ENCODE results near the gene APLP2.
A peak's percentile ranks its signal among the peaks of the same experiment; 100 is the strongest.

The APLP2 gene

DNA sequence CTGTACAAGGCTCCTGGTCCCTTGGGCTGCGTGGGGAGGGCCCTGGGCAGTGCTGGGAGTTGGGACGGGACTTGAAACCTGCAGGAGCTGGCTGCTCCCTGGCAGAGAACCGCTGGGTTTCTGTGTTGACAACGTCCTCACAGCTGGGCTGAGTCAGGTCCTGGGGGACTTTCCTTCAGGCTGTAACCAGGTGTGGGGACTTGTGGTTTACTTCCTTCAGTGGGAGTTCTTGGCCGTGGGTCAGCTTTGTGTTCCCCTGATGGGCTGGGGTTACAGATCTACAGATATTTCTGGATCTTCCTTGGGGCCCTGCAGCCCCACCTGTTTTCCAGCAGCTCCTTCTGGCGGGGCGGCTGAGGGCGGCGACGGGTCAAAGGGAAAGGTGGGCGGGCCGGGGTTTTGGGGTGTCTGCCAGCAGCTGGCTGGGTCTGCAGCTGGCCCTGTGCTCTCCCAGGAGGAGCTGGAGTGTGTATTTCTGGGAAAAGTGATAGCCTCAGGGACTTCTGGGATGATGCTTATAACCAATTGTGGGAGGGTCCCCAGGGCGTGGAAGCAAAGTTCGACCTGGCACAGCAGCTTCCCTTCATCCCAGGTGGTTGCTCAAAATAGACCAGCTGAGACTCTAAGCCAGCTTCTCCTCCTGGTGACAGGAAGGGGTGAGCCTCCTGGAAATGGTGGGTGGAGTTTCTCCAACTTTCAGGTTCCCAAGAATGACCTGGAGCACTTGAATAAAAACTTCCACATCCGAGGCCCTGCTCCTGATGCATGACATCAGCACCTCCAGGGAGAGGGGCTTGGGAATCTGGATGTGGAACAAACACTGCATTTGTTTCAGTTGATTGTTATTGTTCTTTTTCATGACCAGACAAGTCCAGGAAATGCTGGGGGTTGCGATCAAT is 109.0 kb downstream of the APLP2 start:
- FAIRE-seq, result no peak

GRCh38 chr11:130179396-130180306 is 110.0 kb downstream of the APLP2 start:
- no peak for FAIRE-seq

GRCh38 chr11:130180491-130180890 is 110.8 kb downstream of the APLP2 start:
- no peak for FAIRE-seq

GRCh38 chr11:130180896-130181294 is 111.2 kb downstream of the APLP2 start:
- no peak for FAIRE-seq

GRCh38 chr11:130181295-130182272 is 111.9 kb downstream of the APLP2 start:
- FAIRE-seq, result no peak

DNA sequence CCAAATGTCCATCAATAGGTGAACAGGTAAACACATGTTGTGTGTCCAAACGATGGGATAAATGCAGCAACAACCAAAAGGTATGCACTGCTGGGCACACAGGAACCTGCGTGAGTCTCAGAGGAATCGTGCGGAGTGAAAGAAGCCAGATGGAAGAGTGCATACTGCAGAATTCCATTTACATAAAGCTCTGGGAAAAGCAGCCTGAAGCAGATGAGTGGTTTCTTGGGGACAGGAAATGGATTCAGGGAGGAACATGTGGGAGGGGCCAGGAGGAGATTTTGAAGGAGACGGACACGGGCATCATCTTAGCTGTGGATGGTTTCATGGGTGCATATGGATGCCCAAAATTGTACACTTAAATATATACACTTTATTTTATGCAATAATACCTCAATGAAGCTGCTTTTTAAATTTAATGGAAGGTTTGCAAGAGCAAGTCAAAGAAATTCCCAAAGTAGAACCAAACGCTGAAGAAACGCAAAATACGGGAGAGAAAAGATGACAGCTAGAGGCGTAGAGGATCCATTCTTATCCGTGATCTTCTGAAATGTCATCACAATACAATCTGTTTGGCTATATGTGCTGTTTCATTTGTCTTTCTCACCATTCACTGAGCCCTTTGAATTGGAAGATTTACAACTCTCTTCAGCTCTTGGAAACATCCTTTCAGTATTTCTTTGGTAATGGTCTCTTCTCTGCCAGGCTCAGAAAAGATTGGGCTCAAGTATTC is 114.3 kb downstream of the APLP2 start:
- no peak for FAIRE-seq

GRCh38 chr11:130187096-130187495 is 117.4 kb downstream of the APLP2 start:
- no peak for FAIRE-seq

DNA sequence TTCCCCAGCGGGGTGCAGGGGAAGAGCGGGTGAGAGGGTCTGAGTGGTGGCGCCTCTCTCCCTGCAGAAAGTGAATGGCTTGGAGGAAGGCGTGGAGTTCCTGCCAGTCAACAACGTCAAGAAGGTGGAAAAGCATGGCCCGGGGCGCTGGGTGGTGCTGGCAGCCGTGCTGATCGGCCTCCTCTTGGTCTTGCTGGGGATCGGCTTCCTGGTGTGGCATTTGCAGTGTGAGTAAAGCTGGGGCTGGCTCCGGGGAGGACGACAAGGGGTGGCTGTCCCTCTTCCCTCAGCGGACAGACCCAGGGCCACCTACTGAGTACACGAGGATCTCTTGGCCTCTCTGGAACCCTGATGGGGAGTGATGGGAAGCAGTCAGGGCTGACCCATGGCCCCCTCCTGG is 118.4 kb downstream of the APLP2 start:
- FAIRE-seq, result no peak

DNA sequence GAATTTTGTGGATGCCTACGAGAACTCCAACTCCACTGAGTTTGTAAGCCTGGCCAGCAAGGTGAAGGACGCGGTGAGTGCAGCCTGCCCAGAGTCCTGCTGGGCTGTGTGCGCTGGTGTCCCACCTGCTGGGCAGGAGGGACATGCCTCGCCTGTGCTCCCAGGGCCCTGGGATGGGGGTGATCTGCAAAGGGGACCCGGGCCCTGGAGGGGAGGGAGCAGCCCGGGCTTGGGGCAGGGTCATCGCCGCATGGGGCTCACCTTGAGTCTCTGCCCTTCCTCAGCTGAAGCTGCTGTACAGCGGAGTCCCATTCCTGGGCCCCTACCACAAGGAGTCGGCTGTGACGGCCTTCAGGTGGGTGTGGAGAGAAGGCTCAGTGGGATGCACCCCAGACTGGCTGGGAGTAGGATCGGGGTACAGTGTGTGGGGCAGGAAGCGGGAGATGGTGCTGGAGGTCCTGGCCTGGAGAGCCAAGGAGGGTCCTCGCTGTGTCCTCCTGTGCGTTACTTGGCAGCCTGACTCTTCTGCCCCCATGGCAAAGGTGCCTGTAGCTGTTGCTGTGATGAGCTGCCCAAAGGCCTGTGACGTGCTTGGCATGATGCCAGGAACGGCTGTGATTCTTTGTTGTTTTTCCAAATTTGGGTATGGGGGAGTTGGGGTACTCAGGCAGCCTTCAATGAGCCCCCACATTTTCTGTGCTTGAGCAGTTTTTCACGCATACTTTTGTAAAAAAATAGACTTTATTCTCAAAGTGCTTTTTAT is 119.1 kb downstream of the APLP2 start:
- FAIRE-seq, result no peak

DNA sequence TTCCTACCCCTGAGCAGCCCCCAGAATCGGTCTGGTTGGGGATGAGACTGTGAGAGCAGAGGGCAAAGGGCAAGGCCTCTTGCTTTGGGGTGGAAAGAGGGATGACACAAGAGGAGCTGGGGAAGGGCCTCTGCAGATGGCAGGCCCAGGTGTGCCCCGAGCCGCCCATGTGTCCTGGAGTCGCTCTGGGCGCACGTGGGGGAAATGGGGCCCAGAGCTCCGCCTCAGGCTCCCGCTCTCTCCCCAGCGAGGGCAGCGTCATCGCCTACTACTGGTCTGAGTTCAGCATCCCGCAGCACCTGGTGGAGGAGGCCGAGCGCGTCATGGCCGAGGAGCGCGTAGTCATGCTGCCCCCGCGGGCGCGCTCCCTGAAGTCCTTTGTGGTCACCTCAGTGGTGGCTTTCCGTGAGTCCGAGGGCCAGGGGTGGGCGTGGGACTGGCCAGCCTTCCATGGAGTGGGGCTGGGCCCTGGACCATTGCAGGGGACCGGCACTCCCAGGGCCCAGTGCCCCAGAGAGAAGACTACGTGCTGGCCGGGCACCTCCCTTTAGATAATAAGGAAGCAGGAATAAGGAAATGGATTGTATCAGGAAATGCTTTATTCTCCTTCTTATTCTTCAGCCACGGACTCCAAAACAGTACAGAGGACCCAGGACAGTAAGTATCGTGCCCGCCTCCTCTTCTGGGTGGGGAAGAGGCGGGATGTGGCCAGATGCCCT is 120.0 kb downstream of the APLP2 start:
- no peak for FAIRE-seq

DNA sequence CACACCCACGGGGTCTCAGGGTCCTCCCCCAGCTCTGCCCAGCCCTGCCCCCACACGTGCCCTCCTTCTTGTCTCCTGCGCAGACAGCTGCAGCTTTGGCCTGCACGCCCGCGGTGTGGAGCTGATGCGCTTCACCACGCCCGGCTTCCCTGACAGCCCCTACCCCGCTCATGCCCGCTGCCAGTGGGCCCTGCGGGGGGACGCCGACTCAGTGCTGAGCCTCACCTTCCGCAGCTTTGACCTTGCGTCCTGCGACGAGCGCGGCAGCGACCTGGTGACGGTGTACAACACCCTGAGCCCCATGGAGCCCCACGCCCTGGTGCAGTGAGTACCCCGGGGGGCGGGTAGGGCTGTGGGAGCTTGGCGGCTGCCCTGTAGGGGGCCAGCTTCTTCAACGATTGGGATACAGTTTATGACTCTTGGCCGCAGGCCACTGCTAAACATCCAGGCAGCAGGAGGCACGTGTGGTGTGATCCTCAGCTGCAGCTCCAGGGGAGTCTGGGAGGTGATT is 120.7 kb downstream of the APLP2 start:
- no peak for FAIRE-seq

GRCh38 chr11:130191896-130192295 is 122.2 kb downstream of the APLP2 start:
- FAIRE-seq, result no peak

DNA sequence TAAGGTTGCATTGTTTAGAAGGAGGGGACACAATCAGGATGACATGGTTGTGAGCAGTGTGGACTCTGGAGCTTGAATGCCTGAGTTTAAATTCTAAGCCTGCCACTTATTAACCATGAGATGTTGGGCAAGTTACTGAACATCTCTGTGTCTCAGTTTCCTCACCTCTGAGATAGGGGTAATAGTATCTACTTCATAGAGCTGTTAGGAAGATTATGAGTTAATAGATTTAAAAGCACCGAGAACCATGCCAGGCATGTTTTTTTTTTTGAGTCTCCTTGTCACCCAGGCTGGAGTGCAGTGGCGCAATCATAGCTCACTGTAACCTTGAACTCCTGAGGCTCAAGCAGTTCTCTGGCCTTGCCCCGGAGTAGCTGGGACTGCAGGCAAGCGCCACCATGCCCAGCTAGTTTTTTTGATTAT is 123.2 kb downstream of the APLP2 start:
- no peak for FAIRE-seq

- FAIRE-seq, result peak; percentile 87
These were observed 123.9 kb downstream of the APLP2 start for GRCh38 chr11:130193551-130193950.

Data from endometrium (tissue), 2 donors.